Measurements from ENCODE around the gene PLA2G4B. TPM values are rescaled to one million over a fixed set of nuclear protein-coding genes. Genes with fewer than 3 reads are reported as not detected.

PLA2G4B gene
- total and polyA plus RNA-seq, 2 of the 8 experiments (the other 6 are each of a cell fraction or from before 2014, with no cell fraction given) = 4.2 to 9.2 TPM

DNA sequence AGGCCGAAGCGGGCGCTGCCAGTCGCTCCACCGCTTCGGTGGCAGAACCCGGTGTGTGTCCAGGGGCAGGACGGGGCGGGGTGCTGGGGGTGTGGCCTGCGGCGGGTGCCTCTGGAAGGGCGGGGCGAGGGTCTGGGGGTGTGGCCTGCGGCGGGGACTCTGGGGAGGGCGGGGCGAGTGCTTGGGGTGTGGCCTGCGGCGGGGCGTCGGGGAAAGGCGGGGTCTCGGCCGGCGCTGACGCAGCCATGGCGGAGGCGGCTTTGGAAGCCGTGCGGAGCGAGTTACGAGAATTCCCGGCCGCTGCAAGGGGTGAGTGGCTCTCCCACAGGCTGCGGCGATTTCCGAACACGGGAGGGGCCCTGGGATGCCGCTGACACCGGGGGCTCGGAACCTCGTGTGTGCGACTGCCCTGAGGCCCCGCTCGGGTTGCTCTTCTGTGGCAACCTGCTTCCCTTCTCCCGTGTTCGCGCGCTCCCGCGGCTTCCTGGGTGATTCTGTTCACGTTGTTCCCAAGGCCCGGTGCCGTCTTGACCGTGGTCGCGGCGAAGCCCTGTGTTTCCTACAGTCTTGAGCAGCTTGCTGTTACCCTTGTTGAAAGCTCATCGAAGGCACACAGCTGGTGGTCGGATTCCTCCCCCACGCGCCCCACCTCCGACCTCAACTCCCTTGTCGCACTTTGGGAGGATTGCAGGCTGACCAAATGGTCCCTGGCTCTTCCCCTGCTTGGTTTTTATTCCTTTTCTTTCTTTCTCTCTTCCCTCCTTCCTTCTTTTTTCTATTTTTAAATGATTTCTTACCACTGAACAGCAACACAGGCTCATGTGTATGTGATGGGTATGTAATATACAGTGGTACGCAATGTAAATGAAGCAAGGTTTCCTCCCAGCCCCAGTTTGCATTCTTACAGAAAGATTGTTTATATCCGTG lies 10.5 kb upstream of the PLA2G4B start, which contains the start of gene JMJD7:
Gene JMJD7 (plus strand): TSS at position 213 of the 927 bp plus-strand sequence. CDS start 33 bp downstream, at position 246.
- H3K4ac ChIP-seq (replicated peaks; ENCODE audit: insufficient read length, low read depth, low read length) = peak within 1 kb of the TSS; percentile 82
- H3K56ac ChIP-seq (replicated peaks; ENCODE audit: insufficient read length, low read depth, low read length) = peak within 1 kb of the TSS; percentile 32
- H2AK5ac ChIP-seq (ENCODE audit: low read depth, low read length) = no peak within 1 kb of the TSS
- DNase-seq (ENCODE audit: low read depth in 1 of 2, low spot score in 2 of 2) (peak; percentile 59 to 98), FAIRE-seq (no peak)
- peak within 1 kb of the TSS; percentile 48 to 78 (median 76); a peak in 6 of 7 replicates for H3K9ac ChIP-seq (replicated peaks in 1 of 4; ENCODE audit: extremely low read depth in 1 of 4, low read depth in 3 of 4, low read length in 3 of 4)
- peak within 1 kb of the TSS; percentile 70; the same call in 1 of the 2 replicates for H2BK12ac ChIP-seq (ENCODE audit: low read depth, low read length)
- H3K23me2 ChIP-seq (ENCODE audit: low read depth, low read length) = peaks cover 10% of the 10 kb centered on the region; the same call in 1 of the 2 replicates
- POLR2A ChIA-PET (ENCODE audit: partially characterized antibody) = interaction anchor here (0.7 to 2.1 kb wide), 4 partner anchors 9 to 82 kb away, joined by 3 to 6 read pairs (median 3); no protein-coding TSS in a partner anchor
- peak within 1 kb of the TSS; percentile 86 to 97 (median 96) for H3K4me3 ChIP-seq (ENCODE audit: extremely low read depth in 1 of 4, insufficient read depth in 2 of 4, low read depth in 3 of 4, low read length in 4 of 4)
- H3K36me3 ChIP-seq (ENCODE audit: control insufficient read depth in 2 of 4, insufficient read depth in 4 of 4, low read length in 3 of 4) = peaks cover 0 to 3% (median 0%) of the 10 kb centered on the region in 4 experiments; a peak in 4 of 8 replicates
- H3K18ac ChIP-seq (ENCODE audit: extremely low read depth, low read length) = peak within 1 kb of the TSS; percentile 83
- H2BK5ac ChIP-seq (ENCODE audit: low read depth, low read length) = peak within 1 kb of the TSS; percentile 75; the same call in 1 of the 2 replicates
- H3K23ac ChIP-seq (ENCODE audit: insufficient read length) = no peak within 1 kb of the TSS
- no peaks in the 10 kb centered on the region; the same call in 1 of the 2 replicates for H3K79me1 ChIP-seq (ENCODE audit: low read depth, low read length)
- H3K14ac ChIP-seq (ENCODE audit: insufficient read length) = no peak within 1 kb of the TSS
- H4K5ac ChIP-seq (ENCODE audit: insufficient read length, low read depth, low read length) = peak within 1 kb of the TSS; percentile 62
- peak within 1 kb of the TSS; percentile 10 for H2BK120ac ChIP-seq (replicated peaks; ENCODE audit: low read depth, low read length)
- no peak within 1 kb of the TSS for H2BK20ac ChIP-seq (ENCODE audit: low read length)
- no peaks in the 10 kb centered on the region for H3K9me3 ChIP-seq (ENCODE audit: insufficient read depth in 2 of 2, low read depth in 1 of 2, low read length in 1 of 2)
- H2BK15ac ChIP-seq (ENCODE audit: low read length) = no peak within 1 kb of the TSS
- peak within 1 kb of the TSS; percentile 65; the same call in 1 of the 2 replicates for H2AFZ ChIP-seq (ENCODE audit: low read length)
- H4K91ac ChIP-seq (replicated peaks; ENCODE audit: insufficient read length, low read length) = peak within 1 kb of the TSS; percentile 55
- H4K8ac ChIP-seq (ENCODE audit: extremely low read depth, insufficient read depth, low read length) = peak within 1 kb of the TSS; percentile 80
- no peaks in the 10 kb centered on the region for H3K79me2 ChIP-seq (ENCODE audit: control insufficient read depth in 1 of 2, insufficient read depth in 2 of 2, low read length in 2 of 2)
- H3K27me3 ChIP-seq (replicated peaks in 1 of 4; ENCODE audit: control insufficient read depth in 3 of 4, extremely low read depth in 1 of 4, insufficient read depth in 3 of 4, low read length in 3 of 4) = peaks cover 0 to 2% (median 0%) of the 10 kb centered on the region in 4 experiments; a peak in 1 of 7 replicates
- peaks cover 1 to 10% of the 10 kb centered on the region in 2 experiments for H4K20me1 ChIP-seq (replicated peaks in 1 of 2; ENCODE audit: control insufficient read depth in 1 of 2, insufficient read depth in 2 of 2, low read length in 2 of 2)
- H3K4me2 ChIP-seq (ENCODE audit: insufficient read depth in 1 of 2, low read depth in 2 of 2, low read length in 2 of 2) = peak within 1 kb of the TSS; percentile 82 to 89
- 3% methylated on average over 41 of the region's 66 CpGs; no CpG with 5 or more reads in 1 of the 2 experiments for WGBS, 2 experiments (ENCODE audit: extremely low coverage in 1 of 2, insufficient coverage in 1 of 2, insufficient read length in 1 of 2, insufficient replicate concordance in 2 of 2, low coverage in 1 of 2, low lambda C conversion rate in 2 of 2, missing lambda C conversion rate in 1 of 2)
- H3K27ac ChIP-seq (ENCODE audit: low read depth, low read length) = peak within 1 kb of the TSS; percentile 34; the same call in 1 of the 2 replicates
- peaks cover 0 to 4% (median 2%) of the 10 kb centered on the region in 4 experiments; a peak in 4 of 7 replicates for H3K4me1 ChIP-seq (replicated peaks in 1 of 4; ENCODE audit: control insufficient read depth in 3 of 4, insufficient read depth in 4 of 4, low read length in 3 of 4)
- CTCF ChIA-PET (ENCODE audit: partially characterized antibody) = interaction anchor here (1.1 to 2.1 kb wide), 5 partner anchors 10 to 240 kb away, joined by 3 to 6 read pairs (median 4); partner anchors contain the start of genes MAPKBP1 and PLA2G4B
- TF ChIP-seq, protein P1, sequence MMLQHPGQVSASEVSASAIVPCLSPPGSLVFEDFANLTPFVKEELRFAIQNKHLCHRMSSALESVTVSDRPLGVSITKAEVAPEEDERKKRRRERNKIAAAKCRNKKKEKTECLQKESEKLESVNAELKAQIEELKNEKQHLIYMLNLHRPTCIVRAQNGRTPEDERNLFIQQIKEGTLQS (IDR thresholded peaks at IDR 0.05; ENCODE audit: insufficient read depth, low read depth, low read length) = no peak
- TF ChIP-seq, protein P2, sequence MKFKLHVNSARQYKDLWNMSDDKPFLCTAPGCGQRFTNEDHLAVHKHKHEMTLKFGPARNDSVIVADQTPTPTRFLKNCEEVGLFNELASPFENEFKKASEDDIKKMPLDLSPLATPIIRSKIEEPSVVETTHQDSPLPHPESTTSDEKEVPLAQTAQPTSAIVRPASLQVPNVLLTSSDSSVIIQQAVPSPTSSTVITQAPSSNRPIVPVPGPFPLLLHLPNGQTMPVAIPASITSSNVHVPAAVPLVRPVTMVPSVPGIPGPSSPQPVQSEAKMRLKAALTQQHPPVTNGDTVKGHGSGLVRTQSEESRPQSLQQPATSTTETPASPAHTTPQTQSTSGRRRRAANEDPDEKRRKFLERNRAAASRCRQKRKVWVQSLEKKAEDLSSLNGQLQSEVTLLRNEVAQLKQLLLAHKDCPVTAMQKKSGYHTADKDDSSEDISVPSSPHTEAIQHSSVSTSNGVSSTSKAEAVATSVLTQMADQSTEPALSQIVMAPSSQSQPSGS (IDR thresholded peaks at IDR 0.05; ENCODE audit: low read length) = no peak
- TF ChIP-seq TAF1 (IDR thresholded peaks at IDR 0.05; ENCODE audit: low read depth, low read length) = peak; percentile 66; the same call in 1 of the 2 replicates
- TF ChIP-seq RNF2 (IDR thresholded peaks at IDR 0.05; ENCODE audit: borderline replicate concordance, low read depth, low read length, missing control alignments, poor library complexity, severe bottlenecking) = no peak
- peak in 1 of 2 experiments; percentile 74; a peak in 2 of 3 replicates for TF ChIP-seq POLR2A (IDR thresholded peaks at IDR 0.05; ENCODE audit: control extremely low read depth in 1 of 2, low read depth in 2 of 2, low read length in 2 of 2)
- TF ChIP-seq CTBP2 (IDR thresholded peaks at IDR 0.05; ENCODE audit: borderline replicate concordance, insufficient read depth, insufficient read length, low read length) = no peak
- no peak for TF ChIP-seq POU5F1 (IDR thresholded peaks at IDR 0.05; ENCODE audit: low read depth, low read length)
